Activated effector memory CD4-positive, alpha-beta T cell treated with anti-CD3 and anti-CD28 coated beads, Interleukin-2, amount 50 U/mL, for 16 hours (primary cell): Measurements from ENCODE around the gene VPS13D.
"Not testable (repeated sequence)": the region's sequence is repeated elsewhere in the genome, so short reads cannot be mapped to it uniquely, and the experiment has no call there.

Experiments used
- DNase-seq: peaks from one replicate; pipeline ENCODE4 v3.0.0-alpha.2; 2020

VPS13D gene

GRCh38 chr1:12529640-12530174, 299.9 kb downstream of the VPS13D start:
- no peak for DNase-seq

GRCh38 chr1:12530462-12531178, 300.8 kb downstream of the VPS13D start:
- no peak for DNase-seq

GRCh38 chr1:12531179-12531499, 301.3 kb downstream of the VPS13D start:
- DNase-seq: no peak

- DNase-seq: no peak
These were observed 302.8 kb downstream of the VPS13D start for GRCh38 chr1:12532405-12533315.

- no peak for DNase-seq
These were observed 306.3 kb downstream of the VPS13D start for GRCh38 chr1:12536023-12536639.

- DNase-seq: no peak
These were observed 307.5 kb downstream of the VPS13D start for GRCh38 chr1:12537294-12537693.

- peak; percentile 36 for DNase-seq
These were observed 308.2 kb downstream of the VPS13D start for GRCh38 chr1:12537906-12538461.

- not testable (repeated sequence) for DNase-seq
These were observed 308.7 kb downstream of the VPS13D start for GRCh38 chr1:12538536-12538935.

GRCh38 chr1:12539320-12539704, 309.5 kb downstream of the VPS13D start:
- peak; percentile 51 for DNase-seq

GRCh38 chr1:12539705-12540579, 310.1 kb downstream of the VPS13D start:
- peak; percentile 48 for DNase-seq

GRCh38 chr1:12540580-12541273, 310.9 kb downstream of the VPS13D start:
- peak; percentile 25 for DNase-seq

- peak; percentile 49 for DNase-seq
These were observed 311.7 kb downstream of the VPS13D start for GRCh38 chr1:12541274-12542137.

GRCh38 chr1:12542138-12542465, 312.3 kb downstream of the VPS13D start:
- DNase-seq: peak; percentile 19

- DNase-seq: no peak
These were observed 313.1 kb downstream of the VPS13D start for GRCh38 chr1:12542616-12543592.

- DNase-seq: no peak
These were observed 313.9 kb downstream of the VPS13D start for GRCh38 chr1:12543740-12544154.

- DNase-seq: peak; percentile 14
These were observed 314.5 kb downstream of the VPS13D start for GRCh38 chr1:12544357-12544756.

GRCh38 chr1:12544992-12545391, 315.2 kb downstream of the VPS13D start:
- peak; percentile 48 for DNase-seq

- peak; percentile 30 for DNase-seq
These were observed 317.1 kb downstream of the VPS13D start for GRCh38 chr1:12546771-12547585.
